Right cardiac atrium (tissue), 5 donors: ENCODE measurements around the gene CDKN2C. TPM values are rescaled to one million over a fixed set of nuclear protein-coding genes. Genes with fewer than 3 reads are reported as not detected.

ENCODE experiments used
- ATAC-seq, 2 donors: fragments of 200-7000 bp; cut with Tn5 transposase; one replicate each; pipeline versions ENCODE4 v1.8.0 to v1.9.1; 2020; ENCODE audit warnings: moderate library complexity in 2 of 2, mild to moderate bottlenecking in 1 of 2
- DNase-seq, 3 donors: peaks; one replicate each; pipeline ENCODE4 v3.0.0-alpha.2; 2020
- H3K27ac ChIP-seq: one replicate; pipeline ENCODE4 v1.5.1; 2013; ENCODE audit warnings: mild to moderate bottlenecking, low read length, control low read depth, moderate library complexity
- H3K27me3 ChIP-seq: one replicate; pipeline ENCODE4 v1.6.1; 2013; ENCODE audit not compliant: control insufficient read depth, insufficient read depth
- H3K4me1 ChIP-seq: one replicate; pipeline ENCODE4 v1.6.1; 2013; ENCODE audit warnings: low read length; ENCODE audit not compliant: control insufficient read depth, insufficient read depth
- H3K4me3 ChIP-seq: one replicate; pipeline ENCODE4 v1.5.1; 2013; ENCODE audit warnings: low read length, control low read depth
- H3K9me3 ChIP-seq: one replicate; pipeline ENCODE4 v1.6.1; 2013; ENCODE audit warnings: low read length; ENCODE audit not compliant: control insufficient read depth
- WGBS: extraction: QIAGEN DNeasy Blood & Tissue Kit; methylation state at CpG from one replicate; pipeline ENCODE4 v1.1.7; 2013; 5-methylcytosine and 5-hydroxymethylcytosine counted together
- intact Hi-C, 4 donors: fragments of 100-400 bp; cut with DNase I; formaldehyde crosslinking; loops; one replicate each; pipeline versions ENCODE4 v1.11.0 to v1.14.0; 2022 to 2023
- polyA plus RNA-seq: library from polyadenylated mRNA; stranded (reverse); fragments of 200-250 nt; gene quantifications from one replicate; pipeline ENCODE4 v1.2.3, GENCODE V29; 2013
- total RNA-seq, 4 donors: library from RNA; stranded (reverse); fragmentation: NEBNext Ultra II Directional; extraction: Animal tissue kit (Norgen Biotek cat#: 25700); gene quantifications; one replicate each; pipeline ENCODE4 v1.2.1, GENCODE V29; 2021
- donor health status: healthy with polysubstance abuse.
- donor health status: DM: no; HTN: yes; CAD: no.
- donor health status: DM: no; HTN: no; CAD: no.
- donor health status: DM: no; HTN: yes; CAD: no; lungs with severe emphysema.
- donor health status: DM: yes; HTN: yes; CAD: no.

Gene CDKN2C
- total and polyA plus RNA-seq, 5 donors, result 9.5 to 25.5 (median 22.7) TPM

- no peak overlapping the region for H3K27ac ChIP-seq
- no peaks in the 10 kb centered on the region for H3K9me3 ChIP-seq
- no peaks in the 10 kb centered on the region for H3K27me3 ChIP-seq
- ATAC-seq (no peak), DNase-seq (no peak)
- 90% methylated on average over 11 of the region's 11 CpGs for WGBS
- H3K4me3 ChIP-seq, result no peak overlapping the region
- intact Hi-C loops, result no loop called here
- H3K4me1 ChIP-seq, result no peaks in the 10 kb centered on the region
These were observed 5.2 kb upstream of the CDKN2C start for GRCh38 chr1:50964863-50965262.

- H3K27me3 ChIP-seq, result no peaks in the 10 kb centered on the region
- H3K27ac ChIP-seq, result no peak overlapping the region
- peak overlapping the region; percentile 95 for H3K4me3 ChIP-seq
- 51% methylated on average over 3 of the region's 3 CpGs for WGBS
- intact Hi-C loops, result no loop called here
- DNase-seq (no peak), ATAC-seq (no peak)
- no peaks in the 10 kb centered on the region for H3K9me3 ChIP-seq
- H3K4me1 ChIP-seq, result no peaks in the 10 kb centered on the region
These were observed 3.1 kb upstream of the CDKN2C start for GRCh38 chr1:50966991-50967390.

- DNase-seq (no peak), ATAC-seq (no peak)
- intact Hi-C loops, result no loop called here
- Histone ChIP-seq H3K4me1 (no peaks in the 10 kb centered on the region), H3K27ac (peak overlapping the region; percentile 91), H3K9me3 (no peaks in the 10 kb centered on the region), H3K27me3 (no peaks in the 10 kb centered on the region), H3K4me3 (peak overlapping the region; percentile 95)
- WGBS, result 13% methylated on average over 17 of the region's 17 CpGs
These were observed 2.5 kb upstream of the CDKN2C start for GRCh38 chr1:50967416-50968157.

GRCh38 chr1:50968158-50968820, 1.8 kb upstream of the CDKN2C start:
- no peaks in the 10 kb centered on the region for H3K9me3 ChIP-seq
- intact Hi-C loops, result no loop called here
- H3K4me3 ChIP-seq, result peak overlapping the region; percentile 95
- DNase-seq (peak; percentile 93 to 97 (median 97)), ATAC-seq (peak; percentile 97 to 98)
- under 1% methylated on average over 70 of the region's 70 CpGs for WGBS
- H3K4me1 ChIP-seq, result no peaks in the 10 kb centered on the region
- no peaks in the 10 kb centered on the region for H3K27me3 ChIP-seq
- peak overlapping the region; percentile 91 for H3K27ac ChIP-seq

- intact Hi-C loops, result no loop called here
- Histone ChIP-seq H3K9me3 (no peaks in the 10 kb centered on the region), H3K27ac (peak overlapping the region; percentile 89), H3K4me1 (no peaks in the 10 kb centered on the region), H3K27me3 (no peaks in the 10 kb centered on the region), H3K4me3 (peak overlapping the region; percentile 95)
- WGBS, result under 1% methylated on average over 65 of the region's 65 CpGs
- ATAC-seq (peak; percentile 29 to 45), DNase-seq (peak; percentile 49 to 80 (median 79))
These were observed 1.0 kb upstream of the CDKN2C start for GRCh38 chr1:50968821-50969610.

DNA sequence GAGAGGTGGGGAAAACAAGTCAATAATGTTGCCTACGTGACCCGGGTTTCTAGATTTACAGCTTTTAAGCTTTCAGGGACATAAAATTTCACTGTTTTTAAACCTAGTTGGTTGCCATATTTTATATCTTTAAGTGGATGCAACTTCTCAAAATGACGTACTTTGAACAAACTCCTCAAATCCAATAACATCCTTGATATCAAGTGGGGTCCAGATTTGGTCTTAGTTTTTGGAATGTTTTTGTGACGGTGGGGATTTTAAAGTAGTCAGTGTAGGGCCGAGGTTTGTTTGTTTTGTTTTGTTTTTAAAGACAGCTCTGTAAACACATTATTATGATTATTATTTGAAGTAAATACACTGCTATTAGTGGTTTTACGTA, 453 bp downstream of the CDKN2C start:
- intact Hi-C loops, result no loop called here
- Histone ChIP-seq H3K9me3 (no peaks in the 10 kb centered on the region), H3K27me3 (no peaks in the 10 kb centered on the region), H3K27ac (peak overlapping the region; percentile 89), H3K4me3 (peak overlapping the region; percentile 95), H3K4me1 (no peaks in the 10 kb centered on the region)
- DNase-seq, result no peak
- no peak for ATAC-seq
- 7% methylated on average over 6 of the region's 6 CpGs for WGBS

- 11% methylated on average over 7 of the region's 7 CpGs for WGBS
- Histone ChIP-seq H3K4me3 (peak overlapping the region; percentile 95), H3K4me1 (no peaks in the 10 kb centered on the region), H3K27me3 (no peaks in the 10 kb centered on the region), H3K27ac (peak overlapping the region; percentile 87), H3K9me3 (no peaks in the 10 kb centered on the region)
- DNase-seq, result no peak
- intact Hi-C loops, result no loop called here
- no peak for ATAC-seq
These were observed 1.0 kb downstream of the CDKN2C start for GRCh38 chr1:50970931-50971582.

GRCh38 chr1:50971748-50972305, 1.8 kb downstream of the CDKN2C start:
- DNase-seq (no peak), ATAC-seq (no peak)
- intact Hi-C loops, result no loop called here
- Histone ChIP-seq H3K4me1 (no peaks in the 10 kb centered on the region), H3K27ac (no peak overlapping the region), H3K4me3 (peak overlapping the region; percentile 34), H3K27me3 (no peaks in the 10 kb centered on the region), H3K9me3 (no peaks in the 10 kb centered on the region)
- 59% methylated on average over 6 of the region's 6 CpGs for WGBS

- 49% methylated on average over 1 of the region's 1 CpG for WGBS
- Histone ChIP-seq H3K27me3 (no peaks in the 10 kb centered on the region), H3K4me3 (peak overlapping the region; percentile 12), H3K9me3 (no peaks in the 10 kb centered on the region), H3K4me1 (no peaks in the 10 kb centered on the region), H3K27ac (no peak overlapping the region)
- DNase-seq, result no peak
- intact Hi-C loops, result no loop called here
- ATAC-seq, result no peak
These were observed 2.7 kb downstream of the CDKN2C start for GRCh38 chr1:50972766-50973165.

- Histone ChIP-seq H3K27ac (no peak overlapping the region), H3K27me3 (no peaks in the 10 kb centered on the region), H3K9me3 (no peaks in the 10 kb centered on the region), H3K4me1 (no peaks in the 10 kb centered on the region), H3K4me3 (no peak overlapping the region)
- WGBS, result 89% methylated on average over 1 of the region's 1 CpG
- no peak for ATAC-seq
- DNase-seq, result no peak
- intact Hi-C loops, result no loop called here
These were observed 3.2 kb downstream of the CDKN2C start for GRCh38 chr1:50973255-50973654.
